HuH-7 (cell line): ENCODE data around the gene PCSK9.
"Not testable (repeated sequence)": the region's sequence is repeated elsewhere in the genome, so short reads cannot be mapped to it uniquely, and the experiment has no call there.

Experiments
- DNase-seq: peaks from one replicate; pipeline ENCODE4 v3.0.0; 2011; ENCODE audit warnings: low spot score

The PCSK9 gene

GRCh38 chr1:55010194-55010886 is 29.0 kb upstream of the PCSK9 start:
- DNase-seq, result no peak

- no peak for DNase-seq
Observed at GRCh38 chr1:55010887-55011217, 28.5 kb upstream of the PCSK9 start.

- no peak for DNase-seq
Observed at GRCh38 chr1:55012661-55013060, 26.7 kb upstream of the PCSK9 start.

GRCh38 chr1:55015123-55015522 is 24.2 kb upstream of the PCSK9 start:
- DNase-seq, result no peak

GRCh38 chr1:55015731-55016620 is 23.4 kb upstream of the PCSK9 start:
- no peak for DNase-seq

- no peak for DNase-seq
Observed at GRCh38 chr1:55018395-55018794, 21.0 kb upstream of the PCSK9 start.

GRCh38 chr1:55021942-55022546 is 17.3 kb upstream of the PCSK9 start:
- DNase-seq, result peak; percentile 88

GRCh38 chr1:55024163-55024562 is 15.2 kb upstream of the PCSK9 start:
- DNase-seq, result not testable (repeated sequence)

- DNase-seq, result not testable (repeated sequence)
Observed at GRCh38 chr1:55026682-55027081, 12.7 kb upstream of the PCSK9 start.

- not testable (repeated sequence) for DNase-seq
Observed at GRCh38 chr1:55031098-55031497, 8.2 kb upstream of the PCSK9 start.

GRCh38 chr1:55033265-55033614 is 6.1 kb upstream of the PCSK9 start:
- no peak for DNase-seq

GRCh38 chr1:55034476-55035133 is 4.7 kb upstream of the PCSK9 start:
- no peak for DNase-seq

- DNase-seq, result peak; percentile 71
Observed at GRCh38 chr1:55035904-55036303, 3.4 kb upstream of the PCSK9 start.

- no peak for DNase-seq
Observed at GRCh38 chr1:55037733-55038551, 1.4 kb upstream of the PCSK9 start.

GRCh38 chr1:55038552-55038838 is 853 bp upstream of the PCSK9 start:
- no peak for DNase-seq

GRCh38 chr1:55038974-55039341 is 390 bp upstream of the PCSK9 start:
- no peak for DNase-seq

- no peak for DNase-seq
Observed at GRCh38 chr1:55040083-55040932, 960 bp downstream of the PCSK9 start.

- no peak for DNase-seq
Observed at GRCh38 chr1:55040933-55041494, 1.7 kb downstream of the PCSK9 start.

- DNase-seq, result no peak
Observed at GRCh38 chr1:55041613-55042012, 2.3 kb downstream of the PCSK9 start.

GRCh38 chr1:55043011-55043410 is 3.7 kb downstream of the PCSK9 start:
- no peak for DNase-seq

GRCh38 chr1:55043726-55044125 is 4.4 kb downstream of the PCSK9 start:
- DNase-seq, result no peak
